Tibial nerve (tissue), 4 donors: ENCODE data around the gene REX1BD. TPM values are rescaled to one million over a fixed set of nuclear protein-coding genes. Genes with fewer than 3 reads are reported as not detected.

ENCODE experiments used
- DNase-seq, 2 donors: peaks; one replicate each; pipeline ENCODE4 v3.0.0-alpha.2; 2019; ENCODE audit warnings: low spot score in 2 of 2
- H3K27ac ChIP-seq, 4 donors: fragments of 200-600 bp; sonication (generic) in 3 of 4; one replicate each; pipeline ENCODE4 v1.5.1; 2017 to 2019; ENCODE audit warnings: mild to moderate bottlenecking in 1 of 4
- H3K27me3 ChIP-seq, 2 donors: fragments of 200-600 bp; sonication (generic) in 1 of 2; one replicate each; pipeline versions ENCODE4 v1.5.1 to v1.6.0; 2017 to 2019
- H3K36me3 ChIP-seq, 3 donors: fragments of 200-600 bp; sonication (generic); one replicate each; pipeline ENCODE4 v1.5.1; 2018 to 2019
- H3K4me1 ChIP-seq, 4 donors: fragments of 200-600 bp; sonication (generic) in 3 of 4; one replicate each; pipeline ENCODE4 v1.5.1; 2017 to 2019
- H3K4me3 ChIP-seq, 4 donors: fragments of 200-600 bp; sonication (generic) in 3 of 4; one replicate each; pipeline ENCODE4 v1.5.1; 2017 to 2019; ENCODE audit warnings: mild to moderate bottlenecking in 1 of 4, moderate library complexity in 1 of 4
- H3K9me3 ChIP-seq, 4 donors: fragments of 200-600 bp; sonication (generic) in 3 of 4; one replicate each; pipeline ENCODE4 v1.5.1; 2017 to 2019
- CTCF ChIP-seq, 5 experiments: fragments of 200-600 bp in 3 of 5; fragments of 450-650 bp in 2 of 5; sonication (generic) in 3 of 5; IDR thresholded peaks; one replicate each; pipeline ENCODE4 v1.5.1; 2016 to 2019; ENCODE audit warnings: antibody characterized with exemption in 5 of 5, mild to moderate bottlenecking in 3 of 5, moderate library complexity in 2 of 5
- EP300 ChIP-seq, 2 donors: sonication (generic); formaldehyde crosslinking; IDR thresholded peaks; one replicate each; pipeline ENCODE4 v1.6.1; 2017; ENCODE audit warnings: antibody characterized with exemption in 2 of 2, mild to moderate bottlenecking in 1 of 2
- POLR2A ChIP-seq, 2 donors: fragments of 450-650 bp; IDR thresholded peaks; one replicate each; pipeline ENCODE4 v1.6.1; 2017; ENCODE audit warnings: antibody characterized with exemption in 2 of 2, mild to moderate bottlenecking in 2 of 2, moderate library complexity in 2 of 2
- WGBS, 2 donors: methylation state at CpG; one replicate each; pipeline ENCODE4 v1.1.5; 2018; 5-methylcytosine and 5-hydroxymethylcytosine counted together
- total RNA-seq, 4 donors: library from RNA; depleted of rRNA; stranded (reverse); fragments of >200 nt; gene quantifications; one replicate each; pipeline ENCODE4 v1.1.0, GENCODE V29; 2016

Gene REX1BD
- total RNA-seq, 4 donors from 2014 or later: 186 to 226 (median 210) TPM

- DNase-seq: no peak
- Histone ChIP-seq H3K9me3 (no peaks in the 10 kb centered on the region), H3K27ac (peak overlapping the region in 1 of 4 donors; percentile 57), H3K4me3 (no peak overlapping the region), H3K27me3 (peaks cover 3 to 77% of the 10 kb centered on the region in 2 donors), H3K36me3 (no peaks in the 10 kb centered on the region), H3K4me1 (peaks cover 2 to 43% (median 13%) of the 10 kb centered on the region in 4 donors)
- no peak for TF ChIP-seq POLR2A (IDR thresholded peaks at IDR 0.05)
- no peak for TF ChIP-seq CTCF (IDR thresholded peaks at IDR 0.05)
- no peak for TF ChIP-seq EP300 (IDR thresholded peaks at IDR 0.05)
- 7% methylated on average over 23 to 28 of the region's 32 CpGs for WGBS, 2 donors
Measured at GRCh38 chr19:18603255-18603957, 14.8 kb downstream of the REX1BD start.

GRCh38 chr19:18603958-18604819 is 15.6 kb downstream of the REX1BD start:
- no peak for DNase-seq
- Histone ChIP-seq H3K9me3 (no peaks in the 10 kb centered on the region), H3K36me3 (no peaks in the 10 kb centered on the region), H3K4me1 (peaks cover 2 to 43% (median 13%) of the 10 kb centered on the region in 4 donors), H3K27me3 (peaks cover 3 to 78% of the 10 kb centered on the region in 2 donors), H3K27ac (peak overlapping the region in 1 of 4 donors; percentile 57), H3K4me3 (no peak overlapping the region)
- 18 to 23% methylated on average over 18 to 19 of the region's 26 CpGs for WGBS, 2 donors
- no peak for TF ChIP-seq POLR2A (IDR thresholded peaks at IDR 0.05)
- TF ChIP-seq CTCF (IDR thresholded peaks at IDR 0.05): no peak
- TF ChIP-seq EP300 (IDR thresholded peaks at IDR 0.05): no peak

GRCh38 chr19:18604820-18605159 is 16.2 kb downstream of the REX1BD start:
- Histone ChIP-seq H3K4me1 (peaks cover 2 to 44% (median 13%) of the 10 kb centered on the region in 4 donors), H3K4me3 (no peak overlapping the region), H3K27me3 (peaks cover 3 to 78% of the 10 kb centered on the region in 2 donors), H3K27ac (no peak overlapping the region), H3K36me3 (no peaks in the 10 kb centered on the region), H3K9me3 (no peaks in the 10 kb centered on the region)
- WGBS, 2 donors: 28 to 30% methylated on average over 10 of the region's 10 CpGs
- TF ChIP-seq POLR2A (IDR thresholded peaks at IDR 0.05) (no peak), EP300 (IDR thresholded peaks at IDR 0.05) (no peak), CTCF (IDR thresholded peaks at IDR 0.05) (no peak)
- DNase-seq: no peak

GRCh38 chr19:18605196-18605545 is 16.6 kb downstream of the REX1BD start:
- 4 to 19% methylated on average over 7 to 17 of the region's 17 CpGs for WGBS, 2 donors
- Histone ChIP-seq H3K27me3 (peaks cover 3 to 78% of the 10 kb centered on the region in 2 donors), H3K4me3 (peak overlapping the region in 1 of 4 donors; percentile 49), H3K27ac (no peak overlapping the region), H3K36me3 (no peaks in the 10 kb centered on the region), H3K9me3 (no peaks in the 10 kb centered on the region), H3K4me1 (peaks cover 2 to 48% (median 13%) of the 10 kb centered on the region in 4 donors)
- TF ChIP-seq EP300 (IDR thresholded peaks at IDR 0.05) (no peak), CTCF (IDR thresholded peaks at IDR 0.05) (no peak), POLR2A (IDR thresholded peaks at IDR 0.05) (no peak)
- no peak for DNase-seq
